SU-DHL-6 (cell line): ENCODE data around the gene TMEM190.

Source experiments
- H2AFZ ChIP-seq: fragments of 200-600 bp; sonication (generic); 2 replicates; pipeline ENCODE4 v1.6.1; 2014; ENCODE audit warnings: low read depth, mild to moderate bottlenecking, moderate library complexity, mixed read lengths, antibody characterized with exemption, low read length; ENCODE audit not compliant: severe bottlenecking
- H3F3A ChIP-seq: fragments of 200-600 bp; shearing (Covaris generic); 2 replicates; pipeline ENCODE4 v1.6.0; 2016; ENCODE audit warnings: antibody characterized with exemption, mild to moderate bottlenecking; ENCODE audit not compliant: insufficient read depth
- H3K27ac ChIP-seq: fragments of 200-600 bp; sonication (generic); 2 replicates; pipeline ENCODE4 v1.5.1; 2016; ENCODE audit warnings: low read depth, mild to moderate bottlenecking, low read length, moderate library complexity, mixed read lengths
- H3K27me3 ChIP-seq: fragments of 200-600 bp; sonication (generic), shearing (Covaris generic); 2 replicates; pipeline ENCODE4 v1.6.0; 2014; ENCODE audit warnings: mild to moderate bottlenecking, low read length
- H3K36me3 ChIP-seq: fragments of 200-600 bp; sonication (generic); 2 replicates; pipeline ENCODE4 v1.6.1; 2014; ENCODE audit warnings: mild to moderate bottlenecking, low read length, mixed read lengths
- H3K4me2 ChIP-seq: fragments of 300-600, 200-600 bp; shearing (Covaris generic), sonication (generic); 2 replicates; pipeline ENCODE4 v1.6.0; 2014; ENCODE audit warnings: low read length, low read depth, mild to moderate bottlenecking; ENCODE audit not compliant: poor library complexity, severe bottlenecking
- H3K4me3 ChIP-seq: fragments of 200-600 bp; sonication (generic); 2 replicates; pipeline ENCODE4 v1.5.1; 2014; ENCODE audit warnings: antibody characterized with exemption, low read length, mild to moderate bottlenecking, mixed read lengths; ENCODE audit not compliant: insufficient read depth, poor library complexity, severe bottlenecking
- H3K79me2 ChIP-seq: fragments of 200-600 bp; sonication (generic); 2 replicates; pipeline ENCODE4 v1.6.1; 2014; ENCODE audit warnings: mild to moderate bottlenecking, low read length, moderate library complexity; ENCODE audit not compliant: insufficient read depth
- H3K9ac ChIP-seq: fragments of 200-600 bp; sonication (generic); 2 replicates; pipeline ENCODE4 v1.7.0; 2014; ENCODE audit warnings: mild to moderate bottlenecking, low read length
- H3K9me2 ChIP-seq: fragments of 200-600 bp; sonication (generic); replicated peaks from 2 replicates; pipeline ENCODE4 v1.6.1; 2014; ENCODE audit warnings: low read length; ENCODE audit not compliant: insufficient read depth
- H3K9me3 ChIP-seq: fragments of 200-600 bp; sonication (generic); 2 replicates; pipeline ENCODE4 v1.6.1; 2014; ENCODE audit warnings: low read length, mixed read lengths; ENCODE audit not compliant: insufficient read depth
- H4K20me1 ChIP-seq: fragments of 200-600 bp; sonication (generic); 2 replicates; pipeline ENCODE4 v1.6.1; 2014; ENCODE audit warnings: low read depth, mild to moderate bottlenecking, antibody characterized with exemption, low read length, moderate library complexity, mixed read lengths
- CTCF ChIP-seq: fragments of 200-600 bp; sonication (generic); IDR thresholded peaks from one replicate; pipeline ENCODE4 v1.5.1; 2017; ENCODE audit warnings: antibody characterized with exemption, mild to moderate bottlenecking, low read length, moderate library complexity; ENCODE audit not compliant: insufficient read depth, poor library complexity, severe bottlenecking
- EZH2phosphoT487 ChIP-seq: fragments of 200-600 bp; sonication (generic), shearing (Covaris generic); conservative IDR thresholded peaks from 2 replicates; pipeline ENCODE4 v1.6.1; 2018; ENCODE audit warnings: mild to moderate bottlenecking, antibody characterized with exemption, low read length, moderate library complexity, mixed read lengths

The TMEM190 gene

GRCh38 chr19:55384920-55385723 is 8.5 kb downstream of the TMEM190 start:
- Histone ChIP-seq H2AFZ (peak overlapping the region; percentile 82), H3F3A (peaks cover 35% of the 10 kb centered on the region), H3K9ac (peak overlapping the region; percentile 98), H3K4me3 (peak overlapping the region; percentile 56), H3K36me3 (peaks cover 31% of the 10 kb centered on the region), H3K9me3 (no peaks in the 10 kb centered on the region), H3K4me2 (peak overlapping the region; percentile 82), H3K27me3 (no peaks in the 10 kb centered on the region), H3K27ac (peak overlapping the region; percentile 85), H4K20me1 (peaks cover 26% of the 10 kb centered on the region), H3K79me2 (peaks cover 21% of the 10 kb centered on the region), H3K9me2 (no peaks in the 10 kb centered on the region)
- TF ChIP-seq EZH2phosphoT487: no peak
- no peak for TF ChIP-seq CTCF

- H3K4me3 ChIP-seq: peak within 1 kb of the TSS; percentile 90
- peaks cover 26% of the 10 kb centered on the region for H4K20me1 ChIP-seq
- H3K79me2 ChIP-seq: peaks cover 21% of the 10 kb centered on the region
- H3K36me3 ChIP-seq: peaks cover 31% of the 10 kb centered on the region
- TF ChIP-seq EZH2phosphoT487: no peak
- no peak for TF ChIP-seq CTCF
- peak within 1 kb of the TSS; percentile 92 for H3K4me2 ChIP-seq
- peak within 1 kb of the TSS; percentile 85 for H3K27ac ChIP-seq
- peak within 1 kb of the TSS; percentile 98 for H3K9ac ChIP-seq
- H3F3A ChIP-seq: peaks cover 43% of the 10 kb centered on the region
- no peaks in the 10 kb centered on the region for H3K9me3 ChIP-seq
- H2AFZ ChIP-seq: peak within 1 kb of the TSS; percentile 82
- no peaks in the 10 kb centered on the region for H3K27me3 ChIP-seq
- no peaks in the 10 kb centered on the region for H3K9me2 ChIP-seq
Measured at GRCh38 chr19:55385724-55386492, 9.3 kb downstream of the TMEM190 start, which contains the start of gene RPL28. Gene RPL28, plus strand, starts transcription at chr19:55385932. Its CDS starts 426 bp downstream, at chr19:55386358.

- peaks cover 31% of the 10 kb centered on the region for H3K36me3 ChIP-seq
- H3K4me3 ChIP-seq: peak overlapping the region; percentile 90
- peaks cover 21% of the 10 kb centered on the region for H3K79me2 ChIP-seq
- no peak overlapping the region for H2AFZ ChIP-seq
- H3K27ac ChIP-seq: peak overlapping the region; percentile 60
- TF ChIP-seq CTCF (no peak), EZH2phosphoT487 (no peak)
- H4K20me1 ChIP-seq: peaks cover 26% of the 10 kb centered on the region
- peak overlapping the region; percentile 98 for H3K9ac ChIP-seq
- H3K9me2 ChIP-seq: no peaks in the 10 kb centered on the region
- H3K27me3 ChIP-seq: no peaks in the 10 kb centered on the region
- no peaks in the 10 kb centered on the region for H3K9me3 ChIP-seq
- H3F3A ChIP-seq: peaks cover 49% of the 10 kb centered on the region
- peak overlapping the region; percentile 92 for H3K4me2 ChIP-seq
Measured at GRCh38 chr19:55386493-55386971, 9.9 kb downstream of the TMEM190 start.
